OCI-LY7 (cell line): ENCODE results near the gene NLRP13. TPM values are rescaled to one million over a fixed set of nuclear protein-coding genes. Genes with fewer than 3 reads are reported as not detected.
A peak's percentile ranks its signal among the peaks of the same experiment; 100 is the strongest.

Source experiments
- BruUV-seq: library from RNA; stranded (reverse); fragments of 400-500 nt; replicated peaks from 2 replicates; lab custom pipeline; 2021; lab: Mats Ljungman, UMichigan
- CTCF ChIA-PET: fragments of 300-600 bp; sonication (Branson Sonifier 250); formaldehyde crosslinking; loops from one replicate; lab custom pipeline; 2022; ENCODE audit warnings: antibody characterized with exemption; ENCODE audit not compliant: unreplicated experiment; lab: Charles Lee
- POLR2A ChIA-PET: fragments of 300-600 bp; sonication (Branson Sonifier 250); formaldehyde crosslinking; loops from one replicate; lab custom pipeline; 2022; ENCODE audit warnings: antibody characterized with exemption; lab: Charles Lee
- DNase-seq: peaks from one replicate; pipeline ENCODE4 v3.0.0-alpha.2; 2015; ENCODE audit warnings: low spot score
- H2AFZ ChIP-seq: fragments of 200-600 bp; sonication (generic), shearing (Covaris generic); 2 replicates; pipeline ENCODE4 v1.6.1; 2014; ENCODE audit warnings: mild to moderate bottlenecking, antibody characterized with exemption, low read length, moderate library complexity
- H3K27ac ChIP-seq: fragments of 200-600 bp; sonication (generic); 2 replicates; pipeline ENCODE4 v1.5.1; 2014; ENCODE audit warnings: mixed run types, low read depth, mild to moderate bottlenecking, moderate library complexity, low read length, inconsistent platforms; ENCODE audit not compliant: poor library complexity, severe bottlenecking
- H3K36me3 ChIP-seq: fragments of 200-600 bp; sonication (generic); 2 replicates; pipeline ENCODE4 v1.6.1; 2014; ENCODE audit warnings: mild to moderate bottlenecking, antibody characterized with exemption, low read length, moderate library complexity, mixed read lengths; ENCODE audit not compliant: insufficient read depth
- H3K4me1 ChIP-seq: fragments of 200-600 bp; sonication (generic); 2 replicates; pipeline ENCODE4 v1.5.1; 2014; ENCODE audit warnings: mild to moderate bottlenecking, low read length; ENCODE audit not compliant: insufficient read depth, poor library complexity, severe bottlenecking
- H3K4me2 ChIP-seq: fragments of 200-600 bp; sonication (generic); 2 replicates; pipeline ENCODE4 v1.6.1; 2014; ENCODE audit warnings: mild to moderate bottlenecking, low read length
- H3K4me3 ChIP-seq: fragments of 200-600 bp; sonication (generic); 2 replicates; pipeline ENCODE4 v1.5.1; 2014; ENCODE audit warnings: mild to moderate bottlenecking, low read depth, low read length; ENCODE audit not compliant: poor library complexity, severe bottlenecking
- H3K79me2 ChIP-seq: fragments of 200-600 bp; sonication (generic); 2 replicates; pipeline ENCODE4 v1.6.1; 2016; ENCODE audit warnings: low read depth, mild to moderate bottlenecking, low read length, moderate library complexity, mixed read lengths; ENCODE audit not compliant: insufficient read depth
- H3K9me2 ChIP-seq: fragments of 200-600 bp; sonication (generic); 2 replicates; pipeline ENCODE4 v1.6.1; 2016; ENCODE audit warnings: mild to moderate bottlenecking, low read length, mixed read lengths; ENCODE audit not compliant: insufficient read depth
- H3K9me3 ChIP-seq: fragments of 200-600 bp; sonication (generic); 2 replicates; pipeline ENCODE4 v1.6.1; 2014; ENCODE audit warnings: mild to moderate bottlenecking, mixed run types, low read length, mixed read lengths
- H4K20me1 ChIP-seq: fragments of 200-600 bp; sonication (generic); 2 replicates; pipeline ENCODE4 v1.6.1; 2014; ENCODE audit warnings: mild to moderate bottlenecking, antibody characterized with exemption, low read length, moderate library complexity, mixed read lengths; ENCODE audit not compliant: insufficient read depth
- EZH2phosphoT487 ChIP-seq: fragments of 200-600 bp; sonication (generic); IDR thresholded peaks from 2 replicates; pipeline ENCODE4 v1.6.1; 2018; ENCODE audit warnings: low read depth, borderline replicate concordance, mild to moderate bottlenecking, mixed run types, antibody characterized with exemption, low read length, moderate library complexity, mixed read lengths
- intact Hi-C: fragments of 100-400 bp; cut with micrococcal nuclease; formaldehyde crosslinking; loops from one replicate; pipeline ENCODE4 v1.10.0; 2022; ENCODE audit not compliant: unreplicated experiment
- total RNA-seq, 2 experiments: library from RNA; depleted of rRNA in 1 of 2; stranded (reverse); fragments of >200 nt in 1 of 2; shearing (Covaris generic) in 1 of 2; gene quantifications; 2 replicates each; pipeline ENCODE4 v1.2.3, GENCODE V29; 2014 to 2022
- TF ChIP-seq, protein P1 (sequence below): fragments of 200-600 bp; sonication (generic); conservative IDR thresholded peaks from 2 replicates; pipeline ENCODE4 v1.5.1; 2014; ENCODE audit warnings: mild to moderate bottlenecking, antibody characterized with exemption, low read length, moderate library complexity, mixed read lengths

NLRP13 gene
- total RNA-seq, 2 experiments from 2014 or later: not detected

DNA sequence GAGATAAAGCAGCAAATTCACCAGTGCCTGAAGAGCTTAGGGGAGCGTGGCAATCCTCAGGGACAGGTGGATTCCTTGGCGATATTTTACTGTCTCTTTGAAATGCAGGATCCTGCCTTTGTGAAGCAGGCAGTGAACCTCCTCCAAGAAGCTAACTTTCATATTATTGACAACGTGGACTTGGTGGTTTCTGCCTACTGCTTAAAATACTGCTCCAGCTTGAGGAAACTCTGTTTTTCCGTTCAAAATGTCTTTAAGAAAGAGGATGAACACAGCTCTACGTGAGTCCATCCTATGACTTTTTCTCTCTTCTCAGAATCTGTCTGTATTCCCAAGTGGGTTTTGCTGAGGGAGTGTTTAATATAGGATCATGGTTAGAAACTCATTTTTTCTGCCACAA lies 73.2 kb downstream of the NLRP13 start:
- ChIA-PET POLR2A (interaction anchor here (0.7 to 5.4 kb wide), 5 partner anchors 27 to 787 kb away, joined by 3 to 43 read pairs (median 4); partner anchors contain the start of gene NLRP11), CTCF (no interaction called here)
- H3K9me3 ChIP-seq: peaks cover 7% of the 10 kb centered on the region; the same call in 1 of the 2 replicates
- DNase-seq: no peak
- H3K36me3 ChIP-seq: peaks cover 11% of the 10 kb centered on the region
- peaks cover 87% of the 10 kb centered on the region for H3K4me1 ChIP-seq
- H3K27ac ChIP-seq: peak overlapping the region; percentile 88
- peak overlapping the region; percentile 60; the same call in 1 of the 2 replicates for H2AFZ ChIP-seq
- no peaks in the 10 kb centered on the region for H4K20me1 ChIP-seq
- H3K4me2 ChIP-seq: peak overlapping the region; percentile 73
- H3K9me2 ChIP-seq: no peaks in the 10 kb centered on the region
- no TSS peak for BruUV-seq
- TF ChIP-seq, protein P1, sequence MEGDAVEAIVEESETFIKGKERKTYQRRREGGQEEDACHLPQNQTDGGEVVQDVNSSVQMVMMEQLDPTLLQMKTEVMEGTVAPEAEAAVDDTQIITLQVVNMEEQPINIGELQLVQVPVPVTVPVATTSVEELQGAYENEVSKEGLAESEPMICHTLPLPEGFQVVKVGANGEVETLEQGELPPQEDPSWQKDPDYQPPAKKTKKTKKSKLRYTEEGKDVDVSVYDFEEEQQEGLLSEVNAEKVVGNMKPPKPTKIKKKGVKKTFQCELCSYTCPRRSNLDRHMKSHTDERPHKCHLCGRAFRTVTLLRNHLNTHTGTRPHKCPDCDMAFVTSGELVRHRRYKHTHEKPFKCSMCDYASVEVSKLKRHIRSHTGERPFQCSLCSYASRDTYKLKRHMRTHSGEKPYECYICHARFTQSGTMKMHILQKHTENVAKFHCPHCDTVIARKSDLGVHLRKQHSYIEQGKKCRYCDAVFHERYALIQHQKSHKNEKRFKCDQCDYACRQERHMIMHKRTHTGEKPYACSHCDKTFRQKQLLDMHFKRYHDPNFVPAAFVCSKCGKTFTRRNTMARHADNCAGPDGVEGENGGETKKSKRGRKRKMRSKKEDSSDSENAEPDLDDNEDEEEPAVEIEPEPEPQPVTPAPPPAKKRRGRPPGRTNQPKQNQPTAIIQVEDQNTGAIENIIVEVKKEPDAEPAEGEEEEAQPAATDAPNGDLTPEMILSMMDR: no peak
- TF ChIP-seq EZH2phosphoT487: no peak
- intact Hi-C loops: no loop called here
- peaks cover 38% of the 10 kb centered on the region for H3K79me2 ChIP-seq
- peak overlapping the region; percentile 68 for H3K4me3 ChIP-seq

DNA sequence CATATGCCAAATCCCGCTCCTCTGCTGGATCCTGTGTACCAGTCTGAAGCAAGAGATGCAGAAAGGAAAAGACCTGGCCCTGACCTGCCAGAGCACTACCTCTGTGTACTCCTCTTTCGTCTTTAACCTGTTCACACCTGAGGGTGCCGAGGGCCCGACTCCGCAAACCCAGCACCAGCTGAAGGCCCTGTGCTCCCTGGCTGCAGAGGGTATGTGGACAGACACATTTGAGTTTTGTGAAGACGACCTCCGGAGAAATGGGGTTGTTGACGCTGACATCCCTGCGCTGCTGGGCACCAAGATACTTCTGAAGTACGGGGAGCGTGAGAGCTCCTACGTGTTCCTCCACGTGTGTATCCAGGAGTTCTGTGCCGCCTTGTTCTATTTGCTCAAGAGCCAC lies 73.7 kb downstream of the NLRP13 start:
- peaks cover 93% of the 10 kb centered on the region for H3K4me1 ChIP-seq
- H3K36me3 ChIP-seq: peaks cover 6% of the 10 kb centered on the region
- no peak for DNase-seq
- no peaks in the 10 kb centered on the region for H4K20me1 ChIP-seq
- H3K9me3 ChIP-seq: peaks cover 12% of the 10 kb centered on the region; the same call in 1 of the 2 replicates
- peak overlapping the region; percentile 73 for H3K4me2 ChIP-seq
- no peaks in the 10 kb centered on the region for H3K9me2 ChIP-seq
- peak overlapping the region; percentile 68 for H3K4me3 ChIP-seq
- peaks cover 34% of the 10 kb centered on the region for H3K79me2 ChIP-seq
- intact Hi-C loops: no loop called here
- no TSS peak for BruUV-seq
- H2AFZ ChIP-seq: peak overlapping the region; percentile 60; the same call in 1 of the 2 replicates
- CTCF ChIA-PET: interaction anchor here (0.6 kb wide), 1 partner anchor 456 kb away, joined by 8 read pairs; the partner anchor contains the start of gene ZSCAN5A
- POLR2A ChIA-PET: interaction anchor here (0.7 to 5.4 kb wide), 4 partner anchors 26 to 787 kb away, joined by 3 to 43 read pairs (median 4); partner anchors contain the start of gene NLRP11
- H3K27ac ChIP-seq: peak overlapping the region; percentile 88
- TF ChIP-seq, protein P1: no peak
- no peak for TF ChIP-seq EZH2phosphoT487

DNA sequence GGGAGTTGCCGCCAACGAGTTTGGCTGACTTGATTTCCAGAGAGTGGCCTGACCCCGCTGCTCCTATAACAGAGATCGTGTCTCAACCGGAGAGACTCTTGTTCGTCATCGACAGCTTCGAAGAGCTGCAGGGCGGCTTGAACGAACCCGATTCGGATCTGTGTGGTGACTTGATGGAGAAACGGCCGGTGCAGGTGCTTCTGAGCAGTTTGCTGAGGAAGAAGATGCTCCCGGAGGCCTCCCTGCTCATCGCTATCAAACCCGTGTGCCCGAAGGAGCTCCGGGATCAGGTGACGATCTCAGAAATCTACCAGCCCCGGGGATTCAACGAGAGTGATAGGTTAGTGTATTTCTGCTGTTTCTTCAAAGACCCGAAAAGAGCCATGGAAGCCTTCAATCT lies 74.2 kb downstream of the NLRP13 start:
- H3K4me1 ChIP-seq: peaks cover 94% of the 10 kb centered on the region
- H3K9me2 ChIP-seq: no peaks in the 10 kb centered on the region
- peak overlapping the region; percentile 88 for H3K27ac ChIP-seq
- H3K9me3 ChIP-seq: peaks cover 12% of the 10 kb centered on the region; the same call in 1 of the 2 replicates
- no peak for TF ChIP-seq EZH2phosphoT487
- TF ChIP-seq, protein P1: no peak
- no TSS peak for BruUV-seq
- DNase-seq: no peak
- peaks cover 34% of the 10 kb centered on the region for H3K79me2 ChIP-seq
- H4K20me1 ChIP-seq: no peaks in the 10 kb centered on the region
- peak overlapping the region; percentile 68 for H3K4me3 ChIP-seq
- CTCF ChIA-PET: interaction anchor here (0.6 kb wide), 1 partner anchor 457 kb away, joined by 8 read pairs; the partner anchor contains the start of gene ZSCAN5A
- H2AFZ ChIP-seq: peak overlapping the region; percentile 63; the same call in 1 of the 2 replicates
- H3K36me3 ChIP-seq: peaks cover 1% of the 10 kb centered on the region; the same call in 1 of the 2 replicates
- intact Hi-C loops: no loop called here
- POLR2A ChIA-PET: interaction anchor here (5.4 kb wide), 1 partner anchor 26 kb away, joined by 43 read pairs; the partner anchor contains the start of gene NLRP11
- H3K4me2 ChIP-seq: peak overlapping the region; percentile 73
